ENCODE measurements around the gene PDE1C. TPM values are rescaled to one million over a fixed set of nuclear protein-coding genes. Genes with fewer than 3 reads are reported as not detected.

PDE1C gene
- polyA plus RNA-seq, 1 of the 3 experiments (the other 2 are of a cell fraction): 4.6 TPM

- ChIA-PET CTCF (no interaction called here), POLR2A (no interaction called here)
- Histone ChIP-seq H3K9me2 (no peaks in the 10 kb centered on the region), H2AFZ (ENCODE audit: low read depth) (no peak overlapping the region), H3K79me2 (ENCODE audit: insufficient read depth) (no peaks in the 10 kb centered on the region), H4K20me1 (ENCODE audit: insufficient read depth) (no peaks in the 10 kb centered on the region), H3K27me3 (ENCODE audit: insufficient read depth) (no peaks in the 10 kb centered on the region), H3K27ac (ENCODE audit: low read depth in 2 of 2, low read length in 1 of 2) (no peak overlapping the region), H3K36me3 (replicated peaks in 1 of 2; ENCODE audit: control insufficient read depth in 1 of 2, insufficient read depth in 2 of 2, low read length in 1 of 2) (peaks cover 0 to 2% of the 10 kb centered on the region in 2 experiments), H3K4me1 (ENCODE audit: control insufficient read depth in 1 of 2, insufficient read depth in 2 of 2, low read depth in 1 of 2, low read length in 1 of 2) (no peaks in the 10 kb centered on the region), H3F3A (replicated peaks; ENCODE audit: insufficient read depth) (no peaks in the 10 kb centered on the region), H3K4me3 (ENCODE audit: low read depth in 2 of 2, low read length in 1 of 2) (no peak overlapping the region), H3K4me2 (no peak overlapping the region), H3K9ac (no peak overlapping the region), H3K9me3 (no peaks in the 10 kb centered on the region)
- TF ChIP-seq FOSL2 (IDR thresholded peaks at IDR 0.05; ENCODE audit: borderline replicate concordance, low read depth) (no peak), FOXM1 (IDR thresholded peaks at IDR 0.05; ENCODE audit: low read depth) (no peak), RAD21 (IDR thresholded peaks at IDR 0.05; ENCODE audit: low read length) (no peak), MAX (IDR thresholded peaks at IDR 0.05; ENCODE audit: low read depth) (no peak), JUND (IDR thresholded peaks at IDR 0.05) (no peak), REST (IDR thresholded peaks at IDR 0.05; ENCODE audit: low read depth, low read length) (no peak), ELF1 (IDR thresholded peaks at IDR 0.05) (no peak), POLR2AphosphoS5 (IDR thresholded peaks at IDR 0.05; ENCODE audit: low read depth, low read length) (no peak), RFX5 (IDR thresholded peaks at IDR 0.05; ENCODE audit: low read length) (no peak), TEAD4 (IDR thresholded peaks at IDR 0.05; ENCODE audit: borderline replicate concordance, insufficient read depth) (no peak), TCF12 (IDR thresholded peaks at IDR 0.05) (no peak), FOXJ3 (CRISPR knock-in tag; IDR thresholded peaks at IDR 0.05) (no peak), CHD2 (IDR thresholded peaks at IDR 0.05; ENCODE audit: low read length, partially characterized antibody) (no peak)
- no peak for DNase-seq
- WGBS (ENCODE audit: low lambda C conversion rate): 13% methylated on average over 2 of the region's 2 CpGs
Measured at GRCh38 chr7:31785101-31785500, 285.1 kb downstream of the PDE1C start.

- 11% methylated on average over 2 of the region's 2 CpGs for WGBS (ENCODE audit: low lambda C conversion rate)
- CTCF ChIA-PET: interaction anchor here (0.6 to 2.3 kb wide), 11 partner anchors 9 to 424 kb away, joined by 3 to 13 read pairs (median 4); no protein-coding TSS in a partner anchor
Measured at GRCh38 chr7:31783221-31783620, 287.0 kb downstream of the PDE1C start.

More at GRCh38 chr7:31783221-31783620, 287.0 kb downstream of the PDE1C start:
- H3K9me3 ChIP-seq: no peaks in the 10 kb centered on the region
- no peak overlapping the region for H3K27ac ChIP-seq (ENCODE audit: low read depth in 2 of 2, low read length in 1 of 2)
- H3K4me3 ChIP-seq (ENCODE audit: low read depth in 2 of 2, low read length in 1 of 2): no peak overlapping the region
- H4K20me1 ChIP-seq (ENCODE audit: insufficient read depth): no peaks in the 10 kb centered on the region
- H3K36me3 ChIP-seq (replicated peaks in 1 of 2; ENCODE audit: control insufficient read depth in 1 of 2, insufficient read depth in 2 of 2, low read length in 1 of 2): peaks cover 0 to 2% of the 10 kb centered on the region in 2 experiments
- H3K9ac ChIP-seq: no peak overlapping the region
- no peak overlapping the region for H3K4me2 ChIP-seq
- H3K9me2 ChIP-seq: no peaks in the 10 kb centered on the region
- POLR2A ChIA-PET: no interaction called here
- H3K4me1 ChIP-seq (ENCODE audit: control insufficient read depth in 1 of 2, insufficient read depth in 2 of 2, low read depth in 1 of 2, low read length in 1 of 2): no peaks in the 10 kb centered on the region
- H2AFZ ChIP-seq (ENCODE audit: low read depth): no peak overlapping the region
- H3K79me2 ChIP-seq (ENCODE audit: insufficient read depth): no peaks in the 10 kb centered on the region
- H3K27me3 ChIP-seq (ENCODE audit: insufficient read depth): no peaks in the 10 kb centered on the region
- TF ChIP-seq TAF1 (IDR thresholded peaks at IDR 0.05; ENCODE audit: borderline replicate concordance, low read depth, low read length) (no peak), USF2 (IDR thresholded peaks at IDR 0.05; ENCODE audit: borderline replicate concordance, low read depth, low read length) (no peak), YY1 (IDR thresholded peaks at IDR 0.05; ENCODE audit: low read depth) (no peak), ZBTB33 (IDR thresholded peaks at IDR 0.05; ENCODE audit: borderline replicate concordance, low read depth) (no peak), ELF1 (IDR thresholded peaks at IDR 0.05) (no peak), CTCF (IDR thresholded peaks at IDR 0.05) (no peak), EZH2phosphoT487 (IDR thresholded peaks at IDR 0.05; ENCODE audit: borderline replicate concordance, low read depth) (no peak), PBX3 (IDR thresholded peaks at IDR 0.05) (no peak)
- no peak for DNase-seq
- H3F3A ChIP-seq (replicated peaks; ENCODE audit: insufficient read depth): no peaks in the 10 kb centered on the region

Measured in SK-N-SH (cell line).